SW 1271 (cell line): ENCODE results near the gene CENPO.

Experiments used
- DNase-seq, 2 experiments: peaks; one replicate each; lab custom pipeline; 2025; lab: John Stamatoyannopoulos, UW

CENPO gene

GRCh38 chr2:24839729-24840128 is 46.5 kb downstream of the CENPO start:
- no peak for DNase-seq

- no peak for DNase-seq
These were observed 47.1 kb downstream of the CENPO start for GRCh38 chr2:24840164-24840869.

GRCh38 chr2:24840962-24841945 is 48.0 kb downstream of the CENPO start:
- DNase-seq: no peak

- DNase-seq: no peak
These were observed 49.1 kb downstream of the CENPO start for GRCh38 chr2:24842081-24843050.

GRCh38 chr2:24843330-24843860 is 50.2 kb downstream of the CENPO start:
- DNase-seq: no peak

- no peak for DNase-seq
These were observed 50.9 kb downstream of the CENPO start for GRCh38 chr2:24844023-24844685.

- no peak for DNase-seq
These were observed 52.5 kb downstream of the CENPO start for GRCh38 chr2:24845691-24846090.

- no peak for DNase-seq
These were observed 57.7 kb downstream of the CENPO start for GRCh38 chr2:24850944-24851343.

GRCh38 chr2:24852026-24852425 is 58.8 kb downstream of the CENPO start:
- no peak for DNase-seq

- no peak for DNase-seq
These were observed 59.3 kb downstream of the CENPO start for GRCh38 chr2:24852431-24853020.

- DNase-seq: no peak
These were observed 59.8 kb downstream of the CENPO start for GRCh38 chr2:24853046-24853445.

GRCh38 chr2:24853996-24854395 is 60.8 kb downstream of the CENPO start:
- DNase-seq: no peak

GRCh38 chr2:24855022-24855622 is 61.9 kb downstream of the CENPO start:
- DNase-seq: no peak

GRCh38 chr2:24855726-24856125 is 62.5 kb downstream of the CENPO start:
- DNase-seq: no peak

- DNase-seq: no peak
These were observed 63.6 kb downstream of the CENPO start for GRCh38 chr2:24856791-24857211.

GRCh38 chr2:24857746-24858145 is 64.5 kb downstream of the CENPO start:
- DNase-seq: no peak

- DNase-seq: no peak
These were observed 65.8 kb downstream of the CENPO start for GRCh38 chr2:24858996-24859395.

GRCh38 chr2:24859968-24860600 is 66.9 kb downstream of the CENPO start:
- DNase-seq: no peak

GRCh38 chr2:24860631-24861030 is 67.4 kb downstream of the CENPO start:
- DNase-seq: no peak

- DNase-seq: no peak
These were observed 68.3 kb downstream of the CENPO start for GRCh38 chr2:24861500-24861899.
